Spleen (tissue), 7 donors: Measurements from ENCODE around the gene CNN2.

Source experiments
- POLR2AphosphoS5 ChIP-seq, 3 donors: sonication (generic); formaldehyde crosslinking; IDR thresholded peaks; one replicate each; pipeline ENCODE4 v1.5.1; 2017; ENCODE audit warnings: antibody characterized with exemption in 3 of 3
- TF ChIP-seq, protein P1 (sequence below), 11 experiments: fragments of 200-600 bp in 7 of 11; fragments of 450-650 bp in 4 of 11; sonication (generic) in 4 of 11; IDR thresholded peaks in 8 of 11; conservative IDR thresholded peaks in 3 of 11; 1 replicate in 7 of 11; 2 replicates in 4 of 11; pipeline versions ENCODE4 v1.4.0 to v1.8.0; 2016 to 2021; ENCODE audit warnings: antibody characterized with exemption in 11 of 11, inconsistent platforms in 4 of 11, mild to moderate bottlenecking in 1 of 11
- donor health status: DM: no; HTN: no; CAD: no; lungs with moderate emphysema.
- donor health status: DM: no; HTN: no; CAD: no.
- donor health status: DM: no; HTN: no; CAD: no.

DNA sequence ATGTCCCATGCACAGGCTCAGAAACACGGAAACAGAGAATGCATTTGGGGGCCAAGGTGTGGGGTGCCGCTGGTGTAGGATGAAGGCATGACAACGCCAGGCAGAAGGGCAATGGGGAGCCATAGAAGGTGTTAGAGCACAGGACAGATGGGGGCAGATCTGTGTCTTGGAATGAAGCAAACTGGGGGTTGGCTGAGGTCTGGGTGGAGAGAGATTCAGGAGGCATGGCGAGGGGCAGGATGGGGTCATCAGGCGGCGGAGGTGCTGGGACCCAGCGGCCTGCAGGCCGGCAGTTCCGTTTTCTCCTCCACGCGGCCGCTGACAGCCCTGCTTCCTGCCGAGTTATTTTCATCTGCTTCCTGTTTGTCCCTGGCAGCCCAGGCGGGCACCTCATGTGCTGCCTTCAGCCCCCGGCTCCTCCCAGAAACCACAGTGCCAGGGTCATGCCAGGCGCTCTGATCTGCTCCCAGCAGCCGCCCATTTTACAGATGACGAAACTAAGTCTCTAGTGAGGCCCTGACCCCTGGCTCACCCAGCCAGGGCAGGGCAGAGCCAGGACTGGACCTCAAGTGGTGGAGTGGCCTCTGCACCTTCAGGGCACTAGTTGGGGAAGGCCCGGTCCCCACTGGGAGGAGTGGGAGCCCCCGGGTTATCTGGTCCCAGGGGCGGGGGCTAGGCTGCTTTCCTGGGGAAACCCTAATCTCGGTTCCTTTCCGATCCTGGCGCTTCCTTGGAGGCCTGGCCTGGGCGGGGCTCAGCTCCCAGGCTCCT, 42.8 kb downstream of the CNN2 start:
- peak; percentile 91 to 95 (median 92) for TF ChIP-seq POLR2AphosphoS5 (IDR thresholded peaks at IDR 0.05)
- TF ChIP-seq, protein P1, sequence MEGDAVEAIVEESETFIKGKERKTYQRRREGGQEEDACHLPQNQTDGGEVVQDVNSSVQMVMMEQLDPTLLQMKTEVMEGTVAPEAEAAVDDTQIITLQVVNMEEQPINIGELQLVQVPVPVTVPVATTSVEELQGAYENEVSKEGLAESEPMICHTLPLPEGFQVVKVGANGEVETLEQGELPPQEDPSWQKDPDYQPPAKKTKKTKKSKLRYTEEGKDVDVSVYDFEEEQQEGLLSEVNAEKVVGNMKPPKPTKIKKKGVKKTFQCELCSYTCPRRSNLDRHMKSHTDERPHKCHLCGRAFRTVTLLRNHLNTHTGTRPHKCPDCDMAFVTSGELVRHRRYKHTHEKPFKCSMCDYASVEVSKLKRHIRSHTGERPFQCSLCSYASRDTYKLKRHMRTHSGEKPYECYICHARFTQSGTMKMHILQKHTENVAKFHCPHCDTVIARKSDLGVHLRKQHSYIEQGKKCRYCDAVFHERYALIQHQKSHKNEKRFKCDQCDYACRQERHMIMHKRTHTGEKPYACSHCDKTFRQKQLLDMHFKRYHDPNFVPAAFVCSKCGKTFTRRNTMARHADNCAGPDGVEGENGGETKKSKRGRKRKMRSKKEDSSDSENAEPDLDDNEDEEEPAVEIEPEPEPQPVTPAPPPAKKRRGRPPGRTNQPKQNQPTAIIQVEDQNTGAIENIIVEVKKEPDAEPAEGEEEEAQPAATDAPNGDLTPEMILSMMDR (IDR thresholded peaks at IDR 0.05 in 8 of 11, conservative IDR thresholded peaks at IDR 0.05 in 3 of 11) = peak in 6 of 11 experiments; percentile 7 to 46 (median 37)
